NCI-H146 treated with DMSO at 0.1 percent for 48 hours (cell line): Measurements from ENCODE around the gene THSD7A.
"Not testable (repeated sequence)": the region's sequence is repeated elsewhere in the genome, so short reads cannot be mapped to it uniquely, and the experiment has no call there.

ENCODE experiments used
- DNase-seq: peaks from one replicate; lab custom pipeline; 2025; ENCODE audit not compliant: unreplicated experiment; lab: John Stamatoyannopoulos, UW

The THSD7A gene

DNA sequence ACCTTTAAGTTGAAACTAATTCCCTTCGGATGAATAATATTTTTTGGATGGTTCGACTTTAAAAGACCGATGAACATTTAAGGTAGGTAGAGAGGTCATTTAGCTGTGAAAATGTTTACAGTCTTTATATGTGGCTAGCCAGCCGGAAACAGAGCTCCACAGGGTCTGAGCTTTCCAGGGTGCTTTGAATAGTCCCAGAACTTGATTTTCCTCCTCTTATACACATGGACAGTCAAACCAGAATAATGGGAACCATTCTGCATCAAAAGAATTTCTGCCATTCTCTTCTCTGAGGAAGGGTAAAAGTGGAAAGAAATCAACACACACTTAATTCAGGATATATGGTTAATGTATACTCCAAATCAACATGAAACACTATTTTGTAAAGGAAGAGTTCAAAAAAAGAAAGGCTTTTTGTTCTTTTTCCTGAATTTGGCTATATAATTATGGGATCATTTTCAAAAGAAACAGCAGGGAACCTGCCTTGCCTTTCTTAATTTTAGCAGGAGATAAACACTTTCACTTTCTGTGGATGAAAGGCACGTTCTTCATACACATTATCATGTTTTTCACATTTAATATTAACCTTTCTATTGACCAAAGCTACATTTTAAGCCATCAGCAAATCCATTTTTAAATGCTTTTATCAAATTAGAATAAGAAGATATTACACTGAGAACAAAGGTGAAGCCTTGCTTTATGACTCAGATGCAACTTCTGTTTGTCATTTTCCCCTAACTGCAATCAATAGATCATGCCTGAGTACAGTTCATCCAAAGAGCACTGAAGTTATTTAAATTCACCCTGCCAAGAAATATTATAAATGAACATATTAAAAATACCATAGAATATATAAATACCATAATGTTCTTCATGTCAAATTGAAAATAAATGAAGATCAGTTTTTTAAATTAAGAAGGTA lies 307.3 kb downstream of the THSD7A start:
- DNase-seq = peak; percentile 52

- not testable (repeated sequence) for DNase-seq
Observed at GRCh38 chr7:11521964-11522499, 310.0 kb downstream of the THSD7A start.

- DNase-seq = no peak
Observed at GRCh38 chr7:11517853-11518252, 314.1 kb downstream of the THSD7A start.

GRCh38 chr7:11516328-11516727 lies 315.7 kb downstream of the THSD7A start:
- no peak for DNase-seq

- no peak for DNase-seq
Observed at GRCh38 chr7:11513460-11513859, 318.5 kb downstream of the THSD7A start.

- no peak for DNase-seq
Observed at GRCh38 chr7:11507929-11508328, 324.1 kb downstream of the THSD7A start.

- no peak for DNase-seq
Observed at GRCh38 chr7:11506417-11506816, 325.6 kb downstream of the THSD7A start.

GRCh38 chr7:11505471-11505985 lies 326.5 kb downstream of the THSD7A start:
- no peak for DNase-seq

GRCh38 chr7:11492307-11492706 lies 339.7 kb downstream of the THSD7A start:
- DNase-seq = no peak

DNA sequence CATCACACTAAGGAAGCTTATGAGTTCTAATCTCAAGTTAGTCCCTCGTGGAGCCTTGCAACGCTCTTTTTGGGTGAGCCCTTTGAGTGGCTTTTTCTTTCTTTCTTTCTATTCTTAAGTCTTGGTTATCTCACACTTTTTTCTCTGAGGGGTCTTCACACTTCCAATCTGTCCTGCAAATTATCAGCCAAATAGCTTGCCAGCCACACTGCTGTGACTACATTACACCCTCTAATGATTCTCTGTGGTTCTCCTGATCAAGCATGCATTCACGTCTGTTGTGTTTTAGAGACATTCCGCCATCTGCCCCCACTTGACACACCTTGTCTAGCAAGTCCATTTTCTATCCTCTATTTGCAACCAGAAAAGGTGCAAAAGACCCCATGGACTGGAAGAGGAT lies 340.2 kb downstream of the THSD7A start:
- DNase-seq = no peak

- no peak for DNase-seq
Observed at GRCh38 chr7:11489280-11489679, 342.7 kb downstream of the THSD7A start.

- DNase-seq = no peak
Observed at GRCh38 chr7:11486271-11486670, 345.7 kb downstream of the THSD7A start.

DNA sequence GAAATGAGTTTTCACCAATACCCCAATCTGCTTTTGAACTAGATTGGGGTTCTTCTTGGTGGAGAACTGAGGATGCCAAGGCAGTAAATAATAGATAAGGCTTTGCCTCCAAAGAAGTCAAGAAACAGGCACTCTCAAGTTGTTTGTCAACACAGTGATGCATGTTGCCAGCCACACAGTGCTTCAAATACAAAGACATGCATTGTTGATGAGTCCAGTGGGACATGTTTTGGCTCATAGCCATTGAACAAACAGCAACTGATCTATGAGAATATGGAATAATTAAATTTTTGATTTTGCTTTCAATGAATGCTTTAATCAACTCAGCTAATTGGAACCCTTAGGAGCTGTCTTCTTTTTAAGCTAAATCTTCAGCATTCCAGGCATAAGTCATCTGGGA lies 346.4 kb downstream of the THSD7A start:
- DNase-seq = no peak

GRCh38 chr7:11480143-11480542 lies 351.9 kb downstream of the THSD7A start:
- DNase-seq = no peak

GRCh38 chr7:11478882-11479281 lies 353.1 kb downstream of the THSD7A start:
- DNase-seq = no peak

DNA sequence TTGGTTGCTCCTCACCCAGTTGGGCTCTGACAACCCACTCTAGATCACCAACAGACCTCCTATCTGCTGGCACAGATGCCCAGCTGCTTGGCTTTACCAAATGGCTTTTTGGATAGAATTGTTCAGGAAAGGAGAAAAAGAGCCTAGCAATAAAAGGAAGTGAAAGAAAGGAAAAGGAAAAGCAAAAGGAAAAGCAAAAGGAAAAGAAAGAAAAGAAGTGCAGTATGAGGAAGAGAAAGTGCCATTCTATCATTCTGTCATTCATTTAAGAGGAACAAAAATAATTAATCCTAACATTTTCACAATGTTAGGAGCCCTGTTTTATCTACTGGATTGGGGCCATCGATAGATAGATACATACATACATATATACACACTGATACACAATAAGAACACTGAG lies 353.6 kb downstream of the THSD7A start:
- no peak for DNase-seq

DNA sequence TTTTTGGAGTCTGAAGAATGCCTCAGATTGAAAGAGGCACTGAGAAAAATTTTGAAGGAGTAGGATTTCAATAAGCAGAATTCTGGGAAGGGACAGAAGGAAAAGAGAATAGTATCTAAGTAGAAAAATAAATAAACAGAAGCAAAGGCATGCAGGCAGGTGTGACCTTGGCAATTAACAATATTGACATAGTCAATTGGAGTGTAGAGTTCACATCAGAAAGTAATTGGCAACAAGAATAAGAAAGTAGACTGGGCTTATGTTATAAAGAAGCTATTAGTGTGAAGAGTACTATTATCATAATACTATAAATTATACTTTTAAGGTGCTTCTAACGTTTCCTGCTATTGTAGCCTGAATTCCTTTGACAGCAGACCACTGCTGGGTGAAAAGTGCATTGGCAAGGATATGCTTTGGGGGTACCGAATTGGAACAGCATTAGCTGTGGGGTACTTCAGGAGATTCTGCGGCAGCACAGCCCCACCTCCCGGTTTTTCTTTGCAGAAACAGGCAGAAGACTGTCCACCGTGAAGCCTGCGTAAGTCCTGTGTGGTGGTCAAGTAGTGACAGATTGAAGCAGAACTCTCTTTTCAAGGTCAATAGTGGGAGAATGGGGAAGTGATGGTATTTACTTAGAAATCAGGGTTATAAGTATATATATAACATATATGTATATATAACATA lies 357.0 kb downstream of the THSD7A start:
- DNase-seq = no peak

- DNase-seq = no peak
Observed at GRCh38 chr7:11473807-11474424, 358.1 kb downstream of the THSD7A start.

GRCh38 chr7:11473220-11473619 lies 358.8 kb downstream of the THSD7A start:
- DNase-seq = no peak

DNA sequence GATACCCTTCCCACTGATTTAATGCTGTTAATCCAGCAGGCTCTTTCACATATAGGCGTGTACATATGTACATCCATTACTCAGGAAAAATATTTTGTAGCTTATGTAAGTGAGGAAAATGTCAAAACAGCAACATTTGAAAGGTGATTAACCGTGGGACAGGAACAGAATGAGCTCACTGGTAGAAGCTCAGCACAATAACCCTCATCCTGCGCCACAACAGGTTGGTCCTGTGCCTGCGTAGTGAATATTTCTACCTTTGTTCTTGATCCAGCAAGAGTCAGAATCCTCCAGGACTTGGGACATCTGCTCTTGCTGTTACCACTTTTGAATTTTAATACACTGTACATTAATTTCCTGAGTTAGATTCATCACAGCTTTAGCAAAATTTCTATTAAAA lies 359.4 kb downstream of the THSD7A start:
- DNase-seq = no peak

DNA sequence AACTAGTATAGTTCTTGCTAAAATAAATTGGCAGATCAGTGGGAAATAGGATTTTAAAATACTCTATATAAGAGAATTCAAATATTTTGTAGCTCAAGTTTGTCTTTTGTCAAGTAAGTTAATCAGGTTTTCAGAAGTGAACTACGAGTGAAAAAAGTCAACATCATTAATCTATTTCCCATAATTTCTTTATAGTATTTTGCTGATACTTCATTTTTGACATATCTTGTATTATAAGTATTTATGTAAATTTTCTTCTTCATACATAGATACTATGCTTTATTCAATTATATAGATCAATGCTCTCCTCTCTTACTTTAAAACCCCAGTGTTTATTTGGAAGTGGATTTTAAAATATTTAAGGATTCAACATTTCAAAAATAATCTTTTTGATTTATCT lies 360.7 kb downstream of the THSD7A start:
- DNase-seq = no peak
